Stimulated activated CD4-positive, alpha-beta T cell treated with anti-CD3 and anti-CD28 coated beads, TNF-alpha, amount 100 ng/mL, for 4 hours (primary cell): Measurements from ENCODE around the gene KRTAP2-1.
"Not testable (repeated sequence)": the region's sequence is repeated elsewhere in the genome, so short reads cannot be mapped to it uniquely, and the experiment has no call there.

ENCODE experiments used
- DNase-seq, 3 experiments: peaks; one replicate each; pipeline ENCODE4 v3.0.0-alpha.2; 2020; ENCODE audit warnings: low read depth in 3 of 3

The KRTAP2-1 gene

DNA sequence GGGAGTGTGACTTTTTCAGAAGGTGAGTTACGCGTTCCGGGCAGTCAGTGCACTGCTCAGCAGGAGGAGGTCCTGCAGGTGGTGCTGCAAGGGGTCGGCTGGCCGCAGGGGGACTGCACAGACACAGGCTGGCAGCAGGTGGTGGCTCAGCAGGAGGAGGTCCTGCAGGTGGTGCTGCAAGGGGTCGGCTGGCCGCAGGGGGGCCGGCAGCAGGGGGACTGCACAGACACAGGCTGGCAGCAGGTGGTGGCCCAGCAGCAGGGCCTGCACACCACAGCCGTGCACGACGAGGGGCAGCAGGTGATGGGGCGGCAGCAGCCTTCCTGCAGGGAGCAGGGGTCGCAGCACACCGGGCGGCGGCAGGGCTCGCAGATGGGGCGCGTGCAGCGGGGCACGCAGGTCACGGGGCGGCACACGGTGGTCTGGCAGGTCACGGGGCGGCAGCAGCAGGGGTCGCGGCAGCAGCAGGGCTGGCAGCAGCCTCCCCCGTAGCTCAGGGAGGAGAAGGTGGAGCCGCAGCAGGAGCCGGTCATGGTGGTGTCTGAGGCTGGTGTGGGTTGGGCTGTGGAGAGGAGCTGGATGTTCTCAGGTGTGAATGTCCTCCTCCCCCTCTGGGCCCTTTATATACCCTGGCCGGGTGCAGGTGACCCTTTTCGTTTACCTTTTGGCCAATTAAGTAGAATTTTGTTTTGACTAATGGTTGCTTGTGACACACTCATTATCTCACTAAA, at the start of gene KRTAP2-1:
Gene KRTAP2-1 (minus strand): TSS at position 582 of the 731 bp plus-strand sequence. CDS start 49 bp downstream, at position 533.
- DNase-seq: not testable (repeated sequence)

DNA sequence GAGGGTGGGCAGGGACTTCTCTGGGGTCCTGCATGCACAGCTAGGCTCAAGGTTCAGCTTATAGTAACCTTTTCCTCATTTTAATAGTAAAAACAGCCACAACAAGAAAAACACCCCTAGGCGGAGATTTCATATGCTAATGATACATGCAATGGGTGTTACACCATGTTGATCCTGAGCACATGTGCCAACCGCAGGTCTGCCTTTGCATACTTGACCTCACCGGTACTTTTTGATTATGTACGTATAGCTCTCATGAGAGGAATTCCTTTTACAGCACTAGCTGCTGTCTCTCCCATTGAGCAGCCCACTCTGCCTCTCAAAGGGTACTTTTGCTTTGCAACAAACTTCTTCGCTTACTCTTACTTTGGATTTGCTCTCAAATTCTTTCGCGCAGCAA, 48.9 kb upstream of the KRTAP2-1 start:
- DNase-seq: no peak

GRCh38 chr17:41088760-41089352, 41.7 kb upstream of the KRTAP2-1 start:
- not testable (repeated sequence) for DNase-seq

GRCh38 chr17:41084100-41084856, 37.2 kb upstream of the KRTAP2-1 start, which contains the start of gene KRTAP4-7:
KRTAP4-7 (plus strand) TSS chr17:41084150; CDS start chr17:41084207, 57 bp downstream.
- not testable (repeated sequence) for DNase-seq

GRCh38 chr17:41083427-41083826, 36.3 kb upstream of the KRTAP2-1 start:
- DNase-seq: not testable (repeated sequence)

- DNase-seq: no peak
Observed at GRCh38 chr17:41082626-41083025, 35.5 kb upstream of the KRTAP2-1 start.

GRCh38 chr17:41076788-41077187, 29.7 kb upstream of the KRTAP2-1 start:
- no peak for DNase-seq

GRCh38 chr17:41073676-41074075, 26.6 kb upstream of the KRTAP2-1 start:
- DNase-seq: no peak

- no peak for DNase-seq
Observed at GRCh38 chr17:41071606-41072360, 24.7 kb upstream of the KRTAP2-1 start.

- no peak for DNase-seq
Observed at GRCh38 chr17:41069031-41069430, 21.9 kb upstream of the KRTAP2-1 start.

- DNase-seq: no peak
Observed at GRCh38 chr17:41067281-41067680, 20.2 kb upstream of the KRTAP2-1 start.

DNA sequence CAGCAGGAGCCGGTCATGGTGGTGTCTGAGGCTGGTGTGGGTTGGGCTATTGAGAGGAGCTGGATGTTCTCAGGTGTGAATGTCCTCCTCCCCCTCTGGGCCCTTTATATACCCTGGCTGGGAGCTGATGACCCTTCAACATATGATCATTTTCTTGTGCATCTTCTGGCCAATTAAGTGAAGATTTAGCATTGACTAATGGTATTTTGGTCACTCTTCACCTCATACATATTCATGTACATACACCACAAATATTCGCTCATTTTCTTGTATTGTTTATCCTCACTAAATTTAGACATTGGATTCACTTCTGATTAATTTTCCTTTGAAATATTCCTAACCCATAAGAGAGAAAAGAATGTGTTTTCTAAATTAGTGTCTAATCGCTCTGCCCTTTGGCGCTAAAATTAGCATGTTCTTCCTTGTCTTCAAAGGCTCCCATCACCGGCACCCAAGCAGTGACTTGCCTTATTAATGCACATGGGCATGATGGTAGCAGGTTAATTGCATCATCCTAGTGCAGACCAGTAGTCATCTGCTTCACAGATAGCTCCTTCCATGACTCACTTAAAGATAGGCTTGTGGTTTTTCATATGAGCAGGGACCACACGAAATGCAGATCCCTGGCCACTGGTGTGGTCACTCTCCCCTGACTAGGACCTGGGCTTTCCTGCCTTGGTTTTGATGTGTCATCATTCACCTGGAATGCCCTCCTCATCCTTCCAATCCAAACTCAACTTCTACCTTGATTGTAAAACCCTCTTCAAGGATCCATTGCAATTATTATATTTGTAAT, 18.9 kb upstream of the KRTAP2-1 start, which contains the start of gene KRTAP2-4:
Gene KRTAP2-4 (minus strand): TSS at position 51 of the 796 bp plus-strand sequence. CDS start 34 bp downstream, at position 17.
- DNase-seq: no peak

DNA sequence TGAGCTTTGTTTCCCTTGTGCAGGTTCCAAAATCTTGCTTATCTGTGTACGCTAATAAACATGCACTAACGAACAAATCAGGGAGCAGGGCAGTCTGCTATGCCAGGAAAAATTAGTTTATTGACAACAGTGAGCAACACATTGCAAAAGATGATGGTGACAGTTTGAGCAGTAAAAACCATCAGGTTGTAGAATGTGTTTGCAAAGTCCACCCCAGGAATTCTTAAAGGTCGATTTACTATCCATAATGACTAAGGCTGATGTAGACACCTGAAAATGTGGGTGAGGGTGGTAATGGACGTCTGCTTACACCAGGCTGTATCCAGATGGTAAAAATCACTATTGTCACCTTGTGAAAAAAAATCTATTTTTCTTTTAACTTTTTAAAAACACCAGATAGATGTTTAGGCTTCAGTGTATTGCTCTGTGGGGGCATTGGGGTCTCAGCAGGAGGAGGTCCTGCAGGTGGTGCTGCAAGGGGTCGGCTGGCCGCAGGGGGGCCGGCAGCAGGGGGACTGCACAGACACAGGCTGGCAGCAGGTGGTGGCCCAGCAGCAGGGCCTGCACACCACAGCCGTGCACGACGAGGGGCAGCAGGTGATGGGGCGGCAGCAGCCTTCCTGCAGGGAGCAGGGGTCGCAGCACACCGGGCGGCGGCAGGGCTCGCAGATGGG, 18.0 kb upstream of the KRTAP2-1 start:
- not testable (repeated sequence) for DNase-seq

GRCh38 chr17:41064301-41064700, 17.2 kb upstream of the KRTAP2-1 start:
- no peak for DNase-seq

DNA sequence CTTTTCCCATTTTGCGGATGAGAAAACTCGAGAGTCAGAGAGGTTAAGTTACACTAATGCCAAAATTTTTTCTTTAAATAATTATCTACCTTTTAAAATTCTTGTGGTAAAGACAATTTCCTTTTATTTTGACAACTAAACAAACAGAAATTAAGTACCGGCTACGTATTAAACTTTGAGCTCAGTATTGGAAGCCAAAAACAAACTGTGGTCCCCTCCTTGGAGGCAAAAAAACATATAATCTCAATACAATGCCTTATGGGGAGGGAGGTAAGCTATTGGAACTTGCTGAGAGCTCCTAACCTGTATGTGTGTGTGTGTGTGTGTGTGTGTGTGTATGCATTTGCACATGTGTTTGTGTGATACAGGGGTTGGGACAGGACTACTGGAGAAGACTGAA, 16.3 kb upstream of the KRTAP2-1 start:
- no peak for DNase-seq

GRCh38 chr17:41061964-41062363, 14.8 kb upstream of the KRTAP2-1 start:
- no peak for DNase-seq

DNA sequence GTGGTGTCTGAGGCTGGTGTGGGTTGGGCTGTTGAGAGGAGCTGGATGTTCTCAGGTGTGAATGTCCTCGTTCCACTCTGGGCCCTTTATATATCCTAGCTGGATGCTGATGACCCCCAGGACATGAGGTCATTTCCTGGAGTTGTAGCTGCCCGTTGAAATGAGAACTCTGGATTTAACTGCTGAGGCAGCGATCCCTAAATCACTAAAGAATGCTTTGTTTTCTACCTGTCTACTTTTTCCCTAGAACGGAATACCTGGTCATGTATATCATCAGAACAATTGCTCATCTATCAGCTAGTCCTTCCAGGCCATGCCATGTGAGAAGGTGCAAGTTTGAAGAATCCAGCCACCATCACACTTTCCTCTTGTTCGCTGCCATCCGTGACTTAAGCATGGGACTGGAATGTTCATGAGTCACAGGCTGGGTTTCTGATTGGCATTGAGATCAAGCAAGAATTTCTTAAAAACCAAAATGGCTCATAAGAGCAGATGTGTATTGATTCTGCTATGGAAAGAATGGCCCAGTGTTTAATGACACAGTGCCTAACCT, 13.0 kb upstream of the KRTAP2-1 start, which contains the start of gene KRTAP2-3:
Gene KRTAP2-3 (minus strand): TSS at position 63 of the 553 bp plus-strand sequence. CDS start 64 bp downstream, outside the sequence.
- no peak for DNase-seq

DNA sequence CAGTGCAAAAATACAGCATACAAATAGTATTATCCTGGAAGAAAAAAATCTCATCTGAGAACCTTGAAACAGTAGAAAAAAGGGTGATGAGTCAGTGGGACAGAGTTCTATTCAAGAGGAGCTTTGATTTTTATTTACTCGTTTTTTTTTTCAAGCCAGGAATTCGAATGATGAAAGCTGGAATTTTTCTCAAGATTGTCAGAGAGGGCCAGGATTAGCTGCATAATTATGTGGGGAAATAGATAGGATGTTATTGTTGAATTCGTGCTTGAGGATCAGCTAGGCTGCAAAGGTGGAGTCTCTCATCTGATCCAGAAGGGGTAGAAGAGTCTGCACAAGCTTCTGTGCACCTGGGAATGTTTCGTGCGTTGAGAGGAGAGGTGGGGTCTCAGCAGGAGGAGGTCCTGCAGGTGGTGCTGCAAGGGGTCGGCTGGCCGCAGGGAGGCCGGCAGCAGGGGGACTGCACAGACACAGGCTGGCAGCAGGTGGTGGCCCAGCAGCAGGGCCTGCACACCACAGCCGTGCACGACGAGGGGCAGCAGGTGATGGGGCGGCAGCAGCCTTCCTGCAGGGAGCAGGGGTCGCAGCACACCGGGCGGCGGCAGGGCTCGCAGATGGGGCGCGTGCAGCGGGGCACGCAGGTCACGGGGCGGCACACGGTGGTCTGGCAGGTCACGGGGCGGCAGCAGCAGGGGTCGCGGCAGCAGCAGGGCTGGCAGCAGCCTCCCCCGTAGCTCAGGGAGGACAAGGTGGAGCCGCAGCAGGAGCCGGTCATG, 12.3 kb upstream of the KRTAP2-1 start:
- not testable (repeated sequence) for DNase-seq

DNA sequence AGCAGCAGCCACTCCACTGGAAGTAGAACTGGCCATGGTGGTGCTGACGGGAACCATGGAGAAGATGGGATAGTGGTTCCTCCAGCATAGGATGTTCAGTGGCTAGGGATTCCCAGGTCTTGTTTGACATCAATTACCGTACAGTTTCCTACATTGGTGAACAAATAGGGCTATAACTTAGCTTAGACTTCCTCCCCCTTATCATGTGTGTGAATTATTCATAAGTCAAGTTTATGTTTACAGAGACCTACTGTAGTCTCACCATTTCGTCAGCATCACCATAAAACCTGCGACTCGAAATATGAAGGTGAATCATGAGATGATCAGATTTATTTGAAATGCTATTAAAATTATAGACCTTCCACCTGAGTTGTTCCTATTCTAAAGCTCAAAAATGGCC, 11.6 kb upstream of the KRTAP2-1 start:
- no peak for DNase-seq
